GM06990 (cell line): Measurements from ENCODE around the gene TTC9.

Source experiments
- DNase-seq: peaks from one replicate; pipeline ENCODE4 v3.0.0-alpha.2; 2011; ENCODE audit not compliant: insufficient read length; ENCODE audit errors: extremely low read depth
- H3K27me3 ChIP-seq: replicated peaks from 2 replicates; pipeline ENCODE4 v1.6.0; 2011; ENCODE audit warnings: low read length; ENCODE audit not compliant: control insufficient read depth, insufficient read depth
- H3K36me3 ChIP-seq: 2 replicates; pipeline ENCODE4 v1.5.1; 2011; ENCODE audit warnings: low read length; ENCODE audit not compliant: control insufficient read depth, insufficient read depth
- H3K4me3 ChIP-seq: replicated peaks from 2 replicates; pipeline ENCODE4 v1.5.1; 2011; ENCODE audit warnings: low read depth, mild to moderate bottlenecking, control low read depth, low read length
- TF ChIP-seq, protein P1 (sequence below): IDR thresholded peaks from 2 replicates; pipeline ENCODE4 v1.5.1; 2011; ENCODE audit warnings: low read length, control low read depth, mild to moderate bottlenecking, inconsistent platforms; ENCODE audit not compliant: insufficient read depth, poor library complexity, severe bottlenecking

TTC9 gene

DNA sequence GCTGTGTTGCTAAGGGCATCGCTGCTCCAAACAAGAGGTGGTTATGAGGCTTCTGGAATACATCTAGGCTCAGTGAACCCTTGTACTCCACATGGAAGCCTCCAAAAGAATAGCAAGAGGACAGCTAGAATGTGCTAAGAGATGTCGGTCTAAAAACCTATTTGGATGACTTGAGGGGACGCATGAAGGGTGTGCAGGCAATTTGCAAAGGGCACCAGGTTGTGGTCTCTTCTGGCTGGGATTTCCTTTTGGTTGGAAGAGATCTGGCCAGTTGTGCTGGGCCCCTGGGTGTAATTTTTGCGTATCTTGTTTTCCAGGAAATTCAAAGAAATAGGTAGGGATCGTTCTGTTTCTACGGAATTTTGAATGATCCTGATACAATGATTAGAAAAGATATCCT, 4.2 kb downstream of the TTC9 start:
- TF ChIP-seq, protein P1, sequence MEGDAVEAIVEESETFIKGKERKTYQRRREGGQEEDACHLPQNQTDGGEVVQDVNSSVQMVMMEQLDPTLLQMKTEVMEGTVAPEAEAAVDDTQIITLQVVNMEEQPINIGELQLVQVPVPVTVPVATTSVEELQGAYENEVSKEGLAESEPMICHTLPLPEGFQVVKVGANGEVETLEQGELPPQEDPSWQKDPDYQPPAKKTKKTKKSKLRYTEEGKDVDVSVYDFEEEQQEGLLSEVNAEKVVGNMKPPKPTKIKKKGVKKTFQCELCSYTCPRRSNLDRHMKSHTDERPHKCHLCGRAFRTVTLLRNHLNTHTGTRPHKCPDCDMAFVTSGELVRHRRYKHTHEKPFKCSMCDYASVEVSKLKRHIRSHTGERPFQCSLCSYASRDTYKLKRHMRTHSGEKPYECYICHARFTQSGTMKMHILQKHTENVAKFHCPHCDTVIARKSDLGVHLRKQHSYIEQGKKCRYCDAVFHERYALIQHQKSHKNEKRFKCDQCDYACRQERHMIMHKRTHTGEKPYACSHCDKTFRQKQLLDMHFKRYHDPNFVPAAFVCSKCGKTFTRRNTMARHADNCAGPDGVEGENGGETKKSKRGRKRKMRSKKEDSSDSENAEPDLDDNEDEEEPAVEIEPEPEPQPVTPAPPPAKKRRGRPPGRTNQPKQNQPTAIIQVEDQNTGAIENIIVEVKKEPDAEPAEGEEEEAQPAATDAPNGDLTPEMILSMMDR = no peak
- Histone ChIP-seq H3K4me3 (no peak overlapping the region), H3K36me3 (peaks cover 1% of the 10 kb centered on the region; the same call in 1 of the 2 replicates), H3K27me3 (no peaks in the 10 kb centered on the region)
- DNase-seq = no peak

- H3K4me3 ChIP-seq = no peak overlapping the region
- TF ChIP-seq, protein P1 = no peak
- no peaks in the 10 kb centered on the region for H3K27me3 ChIP-seq
- DNase-seq = no peak
- peaks cover 4% of the 10 kb centered on the region for H3K36me3 ChIP-seq
These were observed 5.0 kb downstream of the TTC9 start for GRCh38 chr14:70646705-70647104.

DNA sequence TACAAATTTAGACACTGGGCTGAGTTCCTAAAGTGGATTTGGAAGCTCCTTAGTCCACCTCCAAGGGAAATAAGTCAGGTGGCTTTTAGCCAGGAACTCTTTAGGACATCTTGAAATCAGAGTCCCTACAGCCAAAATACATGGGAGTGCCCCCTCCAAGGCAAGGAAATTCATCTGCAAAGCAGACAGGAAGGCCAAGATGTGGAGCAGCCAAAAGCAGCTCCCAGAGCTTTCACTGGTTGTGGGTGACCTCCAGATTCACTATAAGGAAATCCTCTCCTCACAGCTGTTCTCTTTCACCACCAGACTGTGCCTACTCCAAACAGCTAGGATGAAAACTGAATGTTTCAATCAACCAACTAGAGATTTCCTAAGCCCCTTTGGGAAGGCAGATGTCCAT, 6.6 kb downstream of the TTC9 start:
- TF ChIP-seq, protein P1 = no peak
- Histone ChIP-seq H3K4me3 (no peak overlapping the region), H3K36me3 (peaks cover 7% of the 10 kb centered on the region), H3K27me3 (no peaks in the 10 kb centered on the region)
- DNase-seq = no peak

- TF ChIP-seq, protein P1 = no peak
- Histone ChIP-seq H3K36me3 (peaks cover 7% of the 10 kb centered on the region), H3K4me3 (no peak overlapping the region), H3K27me3 (no peaks in the 10 kb centered on the region)
- DNase-seq = no peak
These were observed 8.1 kb downstream of the TTC9 start for GRCh38 chr14:70649803-70650202.

- Histone ChIP-seq H3K36me3 (peaks cover 7% of the 10 kb centered on the region), H3K4me3 (no peak overlapping the region), H3K27me3 (no peaks in the 10 kb centered on the region)
- no peak for DNase-seq
- TF ChIP-seq, protein P1 = no peak
These were observed 9.8 kb downstream of the TTC9 start for GRCh38 chr14:70651522-70651921.

DNA sequence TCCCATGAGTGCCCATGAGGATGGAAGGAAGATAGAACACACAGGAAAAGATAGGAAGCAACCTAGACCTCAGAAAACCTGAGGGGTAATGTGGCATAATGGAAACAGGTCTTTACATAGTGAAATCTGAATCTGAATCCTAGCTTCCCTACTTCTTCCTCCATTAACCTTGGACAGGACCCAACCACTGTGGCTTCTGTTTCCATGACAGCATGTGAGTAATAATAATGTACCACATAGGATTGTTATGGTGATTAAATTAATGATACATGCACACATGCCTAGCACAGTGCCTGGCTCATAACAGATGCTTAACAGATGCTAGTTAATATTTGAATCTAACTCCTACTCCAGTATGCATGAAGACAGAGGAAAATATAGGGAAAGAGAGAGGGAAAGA, 11.2 kb downstream of the TTC9 start:
- no peak for DNase-seq
- no peak overlapping the region for H3K4me3 ChIP-seq
- TF ChIP-seq, protein P1 = no peak

More for the DNA sequence above, 11.2 kb downstream of the TTC9 start:
- H3K36me3 ChIP-seq = peaks cover 7% of the 10 kb centered on the region
- H3K27me3 ChIP-seq = no peaks in the 10 kb centered on the region
